ENCODE data around the gene KRTAP15-1.

Gene KRTAP15-1

GRCh38 chr21:30463713-30464112 lies 23.6 kb downstream of the KRTAP15-1 start:
- CTCF ChIA-PET: interaction anchor here (0.9 kb wide), 1 partner anchor 485 kb away, joined by 4 read pairs; no protein-coding TSS in a partner anchor

GRCh38 chr21:30468900-30469714 lies 29.0 kb downstream of the KRTAP15-1 start:
- no peak overlapping the region for H3K4me3 Mint-ChIP-seq
- CTCF ChIA-PET: no interaction called here
- H3K9me3 Mint-ChIP-seq: no peaks in the 10 kb centered on the region

More at GRCh38 chr21:30463713-30464112, 23.6 kb downstream of the KRTAP15-1 start:
- H3K27ac Mint-ChIP-seq: no peak overlapping the region
- no peaks in the 10 kb centered on the region for H3K27me3 Mint-ChIP-seq
- H3K9me3 Mint-ChIP-seq: no peaks in the 10 kb centered on the region
- H3K36me3 Mint-ChIP-seq: no peaks in the 10 kb centered on the region
- no peaks in the 10 kb centered on the region for H3K4me1 Mint-ChIP-seq
- H3K4me3 Mint-ChIP-seq: no peak overlapping the region
- no peak for DNase-seq

GRCh38 chr21:30478004-30478403 lies 37.9 kb downstream of the KRTAP15-1 start:
- Mint-ChIP-seq H3K36me3 (no peaks in the 10 kb centered on the region), H3K9me3 (no peaks in the 10 kb centered on the region), H3K27ac (no peak overlapping the region), H3K4me1 (no peaks in the 10 kb centered on the region), H3K4me3 (no peak overlapping the region), H3K27me3 (no peaks in the 10 kb centered on the region)
- CTCF ChIA-PET: no interaction called here
- DNase-seq: no peak

More at GRCh38 chr21:30468900-30469714, 29.0 kb downstream of the KRTAP15-1 start:
- H3K27me3 Mint-ChIP-seq: no peaks in the 10 kb centered on the region
- DNase-seq: no peak
- H3K27ac Mint-ChIP-seq: no peak overlapping the region
- H3K4me1 Mint-ChIP-seq: no peaks in the 10 kb centered on the region
- no peaks in the 10 kb centered on the region for H3K36me3 Mint-ChIP-seq

GRCh38 chr21:30479259-30479658 lies 39.2 kb downstream of the KRTAP15-1 start:
- CTCF ChIA-PET: no interaction called here
- H3K9me3 Mint-ChIP-seq: no peaks in the 10 kb centered on the region

GRCh38 chr21:30480145-30480544 lies 40.1 kb downstream of the KRTAP15-1 start, which contains the start of gene KRTAP19-1:
TSS of gene KRTAP19-1 (minus strand) at chr21:30480367. CDS start at chr21:30480317, 50 bp downstream.
- H3K9me3 Mint-ChIP-seq: no peaks in the 10 kb centered on the region
- no peaks in the 10 kb centered on the region for H3K36me3 Mint-ChIP-seq
- no peak for DNase-seq
- H3K27ac Mint-ChIP-seq: no peak within 1 kb of the TSS
- H3K4me3 Mint-ChIP-seq: no peak within 1 kb of the TSS
- H3K4me1 Mint-ChIP-seq: no peaks in the 10 kb centered on the region
- CTCF ChIA-PET: interaction anchor here (0.6 kb wide), 1 partner anchor 602 kb away, joined by 3 read pairs; no protein-coding TSS in a partner anchor
- no peaks in the 10 kb centered on the region for H3K27me3 Mint-ChIP-seq

More at GRCh38 chr21:30479259-30479658, 39.2 kb downstream of the KRTAP15-1 start:
- Mint-ChIP-seq H3K27ac (no peak overlapping the region), H3K27me3 (no peaks in the 10 kb centered on the region), H3K4me3 (no peak overlapping the region), H3K4me1 (no peaks in the 10 kb centered on the region), H3K36me3 (no peaks in the 10 kb centered on the region)
- no peak for DNase-seq

- Mint-ChIP-seq H3K4me3 (no peak overlapping the region), H3K27me3 (no peaks in the 10 kb centered on the region), H3K36me3 (no peaks in the 10 kb centered on the region), H3K4me1 (no peaks in the 10 kb centered on the region), H3K9me3 (peaks cover 6% of the 10 kb centered on the region), H3K27ac (no peak overlapping the region)
- DNase-seq: no peak
- CTCF ChIA-PET: no interaction called here
Measured at GRCh38 chr21:30482130-30482529, 42.1 kb downstream of the KRTAP15-1 start.

GRCh38 chr21:30486180-30486579 lies 46.1 kb downstream of the KRTAP15-1 start:
- CTCF ChIA-PET: no interaction called here
- no peak for DNase-seq
- Mint-ChIP-seq H3K4me3 (no peak overlapping the region), H3K4me1 (no peaks in the 10 kb centered on the region), H3K27ac (no peak overlapping the region), H3K36me3 (no peaks in the 10 kb centered on the region), H3K9me3 (peaks cover 6% of the 10 kb centered on the region), H3K27me3 (no peaks in the 10 kb centered on the region)

GRCh38 chr21:30487336-30487735 lies 47.3 kb downstream of the KRTAP15-1 start, which contains the start of gene KRTAP19-2:
TSS of gene KRTAP19-2 (minus strand) at chr21:30487436. CDS start at chr21:30487348, 88 bp downstream.
- Mint-ChIP-seq H3K27ac (no peak within 1 kb of the TSS), H3K9me3 (peaks cover 6% of the 10 kb centered on the region), H3K27me3 (no peaks in the 10 kb centered on the region), H3K4me3 (no peak within 1 kb of the TSS), H3K4me1 (no peaks in the 10 kb centered on the region), H3K36me3 (no peaks in the 10 kb centered on the region)
- no peak for DNase-seq
- CTCF ChIA-PET: no interaction called here

Data from activated naive CD4-positive, alpha-beta T cell treated with anti-CD3 and anti-CD28 coated beads, Interleukin-2, amount 10 ng/mL, durations not matched to agents 7 days and 5 days (primary cell).